CD4-positive, alpha-beta T cell treated with Interleukin-15 for 1 hour (primary cell): ENCODE measurements around the gene MCTP1.

Experiments
- DNase-seq: peaks from one replicate; pipeline ENCODE4 v3.0.0-alpha.2; 2020

MCTP1 gene

DNA sequence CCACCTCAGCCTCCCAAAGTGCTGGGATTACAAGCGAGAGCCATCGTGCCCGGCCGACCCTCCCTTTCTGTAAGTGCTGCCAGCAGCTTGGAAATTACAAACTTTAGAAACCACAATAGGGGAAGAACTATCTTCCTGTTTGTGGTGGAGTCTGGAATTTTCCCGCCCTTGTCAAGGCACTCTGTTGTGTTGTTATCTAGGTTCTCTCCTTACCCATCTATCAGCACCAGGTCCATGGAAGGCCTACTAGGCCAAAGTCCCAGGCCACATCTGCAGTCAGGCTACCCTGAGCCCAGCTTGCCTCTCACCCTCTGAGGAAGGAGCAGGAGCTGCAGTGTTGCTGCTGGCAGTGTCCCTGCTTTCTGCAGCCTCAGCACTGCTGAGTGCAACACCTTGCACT is 214.9 kb downstream of the MCTP1 start:
- DNase-seq, result no peak

DNA sequence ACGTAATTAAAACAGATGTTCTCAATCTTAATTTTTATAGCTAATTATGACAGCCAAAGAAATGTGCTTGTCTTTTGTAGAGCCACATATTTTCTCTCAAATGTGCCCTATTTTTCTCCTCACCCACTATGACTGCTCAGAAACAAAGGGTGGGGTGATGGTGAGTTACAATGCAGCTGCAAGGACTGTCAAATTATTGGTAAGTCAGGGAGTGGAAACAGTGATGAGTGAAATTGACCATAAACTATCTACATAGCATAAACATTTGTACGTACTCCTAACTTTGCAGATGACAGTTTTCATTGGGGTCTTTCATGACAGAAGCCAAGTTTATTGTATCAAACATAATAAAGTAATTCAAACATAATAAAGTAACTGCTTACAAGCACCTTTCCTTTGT is 215.9 kb downstream of the MCTP1 start:
- DNase-seq, result no peak

DNA sequence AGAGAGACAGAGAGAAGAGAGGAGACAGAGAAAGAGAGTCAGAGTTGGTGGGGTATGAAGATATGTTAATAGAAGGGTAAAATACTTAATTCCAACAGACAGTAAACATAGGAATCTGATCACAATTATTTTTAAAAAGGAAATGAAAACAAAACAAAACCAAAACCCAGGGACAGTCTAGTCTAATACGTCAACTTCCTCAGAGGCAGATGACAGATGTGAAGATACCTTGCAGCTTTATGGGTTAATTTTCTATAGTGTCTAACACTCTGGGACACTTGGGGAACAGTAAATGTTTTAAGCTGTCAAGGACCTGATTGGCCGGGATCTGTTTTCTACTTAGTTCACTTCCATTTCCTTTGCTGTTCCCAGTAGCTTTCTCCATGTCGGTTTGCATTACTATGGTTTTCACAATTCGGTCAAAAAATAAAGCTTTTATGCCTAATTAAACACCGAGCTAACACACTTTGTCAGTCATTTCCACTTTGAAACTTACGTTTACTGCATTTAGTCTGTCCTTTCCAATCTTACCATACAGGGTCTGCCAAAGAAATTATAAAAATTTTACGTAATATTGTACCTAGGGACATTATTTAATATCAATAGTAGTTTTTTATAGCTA is 216.5 kb downstream of the MCTP1 start:
- DNase-seq, result no peak

DNA sequence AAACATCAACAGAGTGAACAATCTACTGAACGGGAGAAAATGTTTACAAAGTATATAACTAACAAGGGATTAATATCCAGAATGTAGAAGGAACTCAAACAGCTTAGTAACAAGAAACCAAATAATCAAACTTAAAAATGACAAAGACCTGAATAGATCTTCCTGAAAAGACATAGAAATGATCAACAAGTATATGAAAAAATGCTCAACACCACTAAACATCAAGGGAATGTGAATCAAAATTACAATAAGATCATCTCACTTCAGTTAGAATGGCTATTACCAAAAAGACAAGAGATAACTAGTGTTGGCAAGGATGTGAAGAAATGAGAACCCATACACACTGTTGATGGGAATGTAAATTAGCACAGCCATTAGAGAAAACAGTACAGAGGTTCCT is 218.8 kb downstream of the MCTP1 start:
- no peak for DNase-seq

DNA sequence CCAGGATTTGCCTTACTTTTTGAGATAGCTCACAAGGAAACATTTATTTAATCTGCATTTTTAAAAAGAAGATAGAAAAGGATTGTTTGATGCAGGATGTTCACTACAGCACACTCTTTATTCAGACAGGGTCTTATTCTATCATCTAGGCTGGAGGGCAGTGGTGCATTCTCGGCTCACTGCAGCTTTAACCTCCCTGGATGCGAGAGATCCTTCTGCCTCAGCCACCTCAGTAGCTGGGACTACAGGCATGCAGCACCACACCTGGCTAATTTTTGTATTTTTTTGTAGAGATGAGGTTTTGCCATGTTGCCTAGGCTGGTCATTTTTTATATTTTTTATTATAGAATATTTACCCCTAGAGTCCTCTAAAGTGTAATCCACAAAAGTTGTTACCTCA is 221.4 kb downstream of the MCTP1 start:
- DNase-seq, result no peak

DNA sequence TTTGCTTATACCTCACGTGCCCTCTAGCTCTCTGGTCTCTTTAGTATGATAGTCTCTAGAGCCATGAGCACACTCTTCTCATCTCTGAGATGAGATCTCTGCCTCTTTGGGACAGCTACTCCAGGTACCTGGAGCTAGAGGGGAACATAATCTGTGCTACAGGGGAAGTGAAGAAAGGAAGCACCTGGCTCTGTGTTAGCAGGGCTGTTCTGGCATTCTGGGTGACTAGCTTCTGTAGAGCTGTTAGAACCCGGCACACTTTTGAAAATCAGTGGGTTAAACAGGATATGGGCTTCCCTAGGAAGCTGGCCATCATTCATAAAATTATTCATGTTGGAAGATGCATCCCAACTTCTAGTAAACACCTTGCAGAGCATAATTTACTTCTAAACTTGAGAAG is 224.8 kb downstream of the MCTP1 start:
- no peak for DNase-seq

DNA sequence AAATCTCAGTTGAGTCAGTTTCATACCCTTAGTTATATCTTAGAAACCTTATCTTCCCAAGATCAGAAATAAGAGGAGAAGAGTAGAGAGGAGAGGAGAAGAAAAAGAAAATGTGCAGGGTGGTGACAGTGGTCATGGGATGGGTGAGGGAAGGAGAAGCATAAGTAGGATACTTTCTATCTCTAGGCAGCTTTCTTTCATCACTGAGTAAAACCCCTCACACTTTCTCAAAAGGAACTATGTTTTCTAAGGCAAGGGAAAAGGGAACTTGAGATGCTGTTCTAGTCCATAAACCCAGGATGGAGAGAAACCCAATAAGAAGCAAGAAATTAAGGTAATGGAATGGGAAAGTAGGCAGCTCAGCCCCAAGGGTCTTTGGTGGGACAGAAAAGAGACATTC is 225.3 kb downstream of the MCTP1 start:
- no peak for DNase-seq

DNA sequence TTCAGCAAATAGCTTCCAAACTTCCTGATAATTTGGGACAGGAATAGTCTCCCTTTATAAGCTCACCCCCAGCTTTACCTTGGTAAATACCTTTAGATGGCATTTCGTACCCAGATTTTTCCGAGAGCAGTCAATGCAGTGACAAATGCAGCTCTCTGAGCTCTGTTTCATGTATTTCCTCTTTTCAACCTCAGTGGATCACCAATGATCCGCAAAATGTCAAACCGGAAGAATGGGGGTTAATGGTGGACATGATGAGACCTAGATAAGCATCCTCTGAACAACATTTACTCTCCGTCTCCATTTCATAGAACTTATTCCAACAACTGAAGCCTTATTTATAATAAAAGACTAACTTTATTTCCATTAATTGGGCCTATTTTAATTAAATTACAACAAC is 227.3 kb downstream of the MCTP1 start:
- no peak for DNase-seq

DNA sequence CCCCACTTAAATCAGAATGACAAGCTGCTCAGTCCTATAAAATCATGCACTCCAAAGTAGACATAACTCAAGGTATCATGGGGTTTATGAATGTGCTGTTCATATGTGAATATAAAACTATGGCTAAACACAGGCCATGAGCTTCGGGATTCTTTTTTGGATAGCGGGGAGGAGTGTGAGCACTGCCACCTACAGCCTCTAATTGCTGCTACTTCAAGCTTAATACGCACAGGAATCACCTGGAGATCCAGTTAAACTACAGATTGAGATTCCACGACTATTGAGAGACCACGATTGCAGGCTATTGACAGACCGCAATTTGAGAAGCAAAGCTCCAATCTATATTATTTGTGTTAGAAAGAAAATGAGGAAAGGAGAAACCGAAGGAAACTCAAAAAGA is 231.6 kb downstream of the MCTP1 start:
- no peak for DNase-seq

DNA sequence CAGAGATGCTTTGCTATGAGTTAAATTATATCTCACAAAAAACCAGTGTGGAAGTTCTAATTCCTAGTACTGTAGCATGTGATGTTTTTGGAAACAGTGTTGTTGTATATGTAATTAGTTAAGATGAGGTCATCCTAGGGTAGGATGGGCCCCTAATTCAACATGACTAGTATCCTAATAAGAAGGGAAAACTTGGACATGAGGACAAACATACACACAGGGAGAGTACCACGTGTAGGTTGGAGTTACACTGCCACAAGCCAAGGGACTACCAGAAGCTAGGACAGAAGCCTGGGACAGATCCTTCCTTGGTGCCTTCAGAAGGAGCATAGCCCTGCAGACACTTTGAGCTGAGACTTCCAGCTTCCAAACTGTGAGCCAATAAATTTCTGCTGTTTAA is 234.2 kb downstream of the MCTP1 start:
- no peak for DNase-seq

DNA sequence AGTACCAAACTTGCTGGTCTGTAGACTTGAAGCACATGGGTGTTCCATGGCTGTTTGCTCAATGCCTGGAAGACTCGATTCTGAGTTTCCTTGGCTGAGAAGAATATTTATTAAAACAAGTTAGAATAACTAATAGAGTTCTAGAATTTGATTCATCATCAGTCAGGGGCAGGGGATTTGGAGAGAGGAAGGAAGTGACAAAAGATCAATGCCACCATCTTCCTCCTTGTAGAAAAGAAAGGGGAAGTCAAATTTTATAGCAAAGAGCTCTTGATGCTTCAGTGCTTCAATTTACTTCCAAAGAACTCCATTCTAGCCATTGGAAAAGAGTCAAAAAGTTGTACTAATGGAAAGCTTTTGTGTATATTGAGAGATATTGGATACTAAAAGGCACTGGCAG is 236.3 kb downstream of the MCTP1 start:
- DNase-seq, result no peak

DNA sequence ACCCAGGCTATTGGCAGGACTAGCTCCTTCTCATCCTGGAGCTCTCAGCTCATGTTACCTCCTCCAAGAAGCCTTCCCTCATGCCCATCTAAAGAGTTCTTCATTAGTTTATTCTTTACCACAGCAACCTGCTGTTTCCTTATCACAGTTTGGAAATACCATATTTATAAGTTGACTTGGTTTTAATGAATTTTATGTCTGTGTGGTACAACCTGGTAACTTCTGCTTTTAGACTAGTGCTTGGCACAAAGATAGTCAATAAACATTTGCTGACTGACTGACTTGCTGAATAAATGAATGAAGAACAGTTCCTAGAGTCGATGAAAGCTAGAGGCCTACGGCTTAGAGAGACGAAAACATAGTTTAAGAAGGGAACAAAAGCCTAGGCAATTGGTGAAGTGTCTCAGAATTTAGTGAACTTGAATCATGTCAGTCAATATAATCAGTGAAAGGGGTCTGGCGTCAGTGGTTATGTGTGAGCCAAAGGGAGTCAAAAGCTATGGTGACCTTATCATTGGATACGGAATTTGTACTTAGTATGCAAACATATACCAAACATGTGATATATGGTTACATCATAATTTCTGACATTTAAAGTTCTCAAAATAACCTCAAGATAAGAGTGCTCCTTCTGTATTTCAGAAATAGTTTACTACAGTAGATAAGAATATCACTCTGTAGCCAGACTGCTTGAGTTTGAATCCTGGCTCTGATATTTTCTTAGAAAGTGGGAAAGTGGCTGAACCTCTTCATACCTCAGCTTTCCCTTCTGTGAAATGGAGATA is 239.5 kb downstream of the MCTP1 start:
- DNase-seq, result no peak

DNA sequence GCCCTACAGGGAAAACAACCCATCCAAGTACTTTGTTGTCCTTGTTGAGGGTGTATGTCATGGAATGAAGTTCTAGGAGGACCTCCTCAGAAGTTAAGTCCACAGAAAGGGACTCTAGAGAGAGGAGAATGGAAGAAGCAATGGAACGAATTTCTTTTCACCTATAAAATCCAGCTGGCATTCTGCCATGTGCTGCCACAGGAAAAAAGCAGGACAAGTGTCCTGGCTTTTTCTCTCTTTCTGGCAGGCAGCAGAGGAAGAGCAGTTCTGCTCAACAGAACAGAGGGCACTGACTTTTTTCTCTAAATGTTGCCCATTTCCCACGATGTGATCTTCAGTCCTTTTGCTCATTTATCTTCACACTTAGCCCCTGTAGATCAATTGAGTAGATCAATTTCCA is 240.8 kb downstream of the MCTP1 start:
- no peak for DNase-seq

DNA sequence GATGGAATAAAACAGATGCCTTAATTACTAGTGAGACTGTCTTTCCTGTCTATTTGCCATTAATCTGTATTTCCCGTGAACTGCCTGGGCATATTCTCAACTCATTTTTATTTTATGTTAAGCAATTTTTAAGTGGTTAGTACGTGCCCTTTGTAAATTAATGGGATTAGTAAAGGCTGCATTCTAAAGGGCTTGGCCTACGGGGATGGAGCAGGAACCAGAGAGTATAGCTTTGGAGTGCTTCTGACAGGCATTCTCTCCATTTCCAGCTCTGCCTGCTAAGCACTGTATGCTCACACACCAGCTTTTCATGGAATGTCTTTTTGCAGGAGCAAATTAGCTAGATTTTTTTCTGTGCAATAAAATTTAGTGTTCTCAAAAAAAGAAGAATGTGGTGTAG is 241.2 kb downstream of the MCTP1 start:
- no peak for DNase-seq

DNA sequence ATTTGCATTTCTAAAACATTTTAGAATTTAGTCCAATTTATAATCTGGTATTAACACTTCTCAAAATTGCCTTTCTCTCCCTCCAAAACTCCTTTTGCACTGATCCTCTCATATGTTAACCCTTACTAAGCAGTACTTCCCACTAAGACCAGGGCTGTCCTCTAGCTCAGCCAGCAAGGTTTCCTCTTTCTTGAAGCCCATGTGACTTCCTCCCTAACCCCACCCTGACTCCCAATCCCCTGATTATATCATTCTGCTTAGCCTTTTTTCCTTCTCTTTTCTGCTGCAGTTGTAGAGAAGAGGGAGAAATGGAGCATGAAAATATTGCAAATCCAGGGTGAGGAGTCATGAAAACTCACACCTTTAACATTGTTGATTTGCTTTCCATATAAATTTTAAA is 241.7 kb downstream of the MCTP1 start:
- DNase-seq, result no peak

DNA sequence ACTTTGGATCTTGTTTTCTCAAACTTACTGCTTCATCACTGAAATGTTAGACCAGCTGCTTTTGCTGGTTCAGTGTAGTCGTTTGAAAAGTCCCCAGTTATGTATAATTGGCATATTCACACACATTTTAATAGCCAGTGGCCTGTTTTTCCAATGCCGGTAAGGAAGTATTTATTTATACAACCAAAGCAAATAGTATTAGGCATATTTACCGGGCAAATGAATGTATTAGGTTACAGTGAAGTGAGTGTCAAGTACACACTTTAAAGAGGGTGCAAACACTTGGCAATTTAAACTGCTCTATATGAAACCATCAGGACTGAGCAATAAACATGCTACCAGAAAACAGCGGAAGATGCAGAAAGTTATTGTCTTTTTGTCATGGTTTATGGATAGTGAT is 242.9 kb downstream of the MCTP1 start:
- DNase-seq, result no peak

DNA sequence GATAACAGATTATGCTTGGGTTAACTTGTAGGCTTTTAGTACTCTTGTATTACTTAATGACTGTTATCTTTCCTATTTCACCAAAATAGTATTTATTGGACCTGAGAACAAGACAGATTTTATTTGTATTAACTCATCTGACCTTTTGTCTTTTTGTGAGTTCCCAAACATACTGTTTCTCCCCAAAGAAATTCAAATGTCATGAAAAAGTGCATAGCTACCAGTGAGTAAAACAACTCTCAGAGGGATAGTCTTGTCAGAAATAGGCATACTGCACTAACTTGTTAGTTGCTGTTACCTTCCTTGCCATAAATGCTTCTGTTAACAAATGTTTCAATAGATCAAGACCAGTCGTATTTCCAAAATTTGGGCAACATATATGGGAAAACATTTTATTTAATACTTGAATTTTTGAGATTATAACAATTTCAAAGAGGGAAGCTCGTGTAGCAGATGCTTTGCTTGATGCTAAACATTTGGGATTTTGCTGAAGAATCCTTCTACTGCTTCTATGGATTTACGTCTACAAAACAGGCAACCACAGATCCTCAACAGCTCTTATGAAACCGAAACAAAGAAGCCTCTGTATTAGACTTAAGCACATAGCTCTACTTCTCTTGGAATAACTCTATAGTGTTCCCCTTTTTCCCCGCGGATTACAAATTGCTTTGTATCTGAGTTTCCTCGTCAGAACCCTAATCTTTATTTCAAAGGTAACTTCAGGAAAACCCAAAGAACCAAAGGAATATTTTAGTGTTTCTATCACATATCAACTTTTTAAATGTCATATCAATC is 248.8 kb downstream of the MCTP1 start:
- no peak for DNase-seq

DNA sequence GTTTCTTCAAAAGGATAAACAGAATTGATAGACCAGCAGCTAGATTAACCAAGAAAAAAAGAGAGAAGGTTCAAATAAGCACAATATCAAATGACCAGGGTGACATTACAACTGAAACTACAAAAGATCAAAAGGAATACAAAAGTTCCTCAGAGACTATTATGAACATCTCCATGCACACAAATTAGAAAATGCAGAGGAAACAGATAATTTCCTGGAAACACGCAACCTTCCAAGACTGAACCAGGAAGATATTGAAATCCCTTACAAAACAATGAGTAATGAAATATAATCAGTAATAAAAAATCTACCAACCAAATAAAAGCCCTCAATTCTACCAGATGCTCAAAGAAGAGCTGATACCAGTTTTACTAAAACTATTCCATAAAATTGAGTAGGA is 252.1 kb downstream of the MCTP1 start:
- no peak for DNase-seq

DNA sequence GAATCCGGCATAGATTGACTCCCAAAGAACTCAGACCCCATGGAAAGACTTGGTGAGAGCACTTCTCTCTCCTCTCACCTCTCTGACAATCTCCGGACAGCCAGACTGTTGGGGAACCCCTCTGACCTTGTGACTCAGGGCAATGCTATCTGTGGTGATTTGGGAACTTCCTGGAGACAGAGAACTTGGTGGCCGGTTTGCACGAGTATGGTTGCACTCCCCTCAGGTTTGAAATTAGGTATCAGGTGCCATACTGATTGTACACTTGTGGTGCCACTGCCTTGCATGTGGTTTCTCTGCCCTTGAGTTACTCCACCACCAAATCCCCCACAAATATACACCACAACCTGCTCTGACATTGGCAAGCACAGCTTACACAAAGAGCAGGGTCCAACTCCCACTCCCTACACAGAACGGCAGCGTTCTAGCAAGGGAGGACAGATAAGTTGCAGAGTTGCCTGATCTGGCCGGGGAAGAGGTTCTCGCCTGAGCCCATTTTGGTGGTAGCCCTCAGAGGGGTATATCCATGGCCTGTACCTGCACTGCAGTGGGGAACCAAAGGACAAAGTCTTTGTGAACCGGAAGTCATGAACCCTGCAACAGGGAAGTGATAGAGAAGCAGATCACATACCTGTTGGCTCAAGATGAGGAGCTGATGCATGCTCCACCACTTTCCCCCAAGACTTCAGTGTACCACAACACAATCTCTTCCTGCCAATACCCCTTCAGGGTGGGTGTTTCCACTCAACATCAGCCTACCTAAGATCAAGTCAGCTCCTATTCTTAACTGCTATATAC is 255.1 kb downstream of the MCTP1 start:
- no peak for DNase-seq

DNA sequence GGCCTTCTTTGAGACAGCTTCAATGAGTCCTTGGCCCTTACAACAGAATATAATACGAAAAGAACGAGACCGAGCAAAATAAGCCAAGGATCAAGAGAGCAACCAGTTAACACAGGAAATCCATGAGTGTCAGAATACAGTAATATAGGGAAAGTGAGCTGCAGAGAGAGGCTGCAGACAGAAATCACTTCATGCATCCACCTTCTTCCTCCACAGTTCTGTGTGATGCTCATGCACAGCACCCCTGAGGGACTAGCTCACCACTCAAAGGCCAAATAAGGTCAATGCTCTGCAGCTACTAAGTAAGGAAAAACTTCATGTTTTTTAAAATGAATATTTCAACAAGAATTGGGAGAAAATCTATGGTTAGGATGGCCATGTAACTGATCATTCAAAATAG is 257.1 kb downstream of the MCTP1 start:
- DNase-seq, result no peak

DNA sequence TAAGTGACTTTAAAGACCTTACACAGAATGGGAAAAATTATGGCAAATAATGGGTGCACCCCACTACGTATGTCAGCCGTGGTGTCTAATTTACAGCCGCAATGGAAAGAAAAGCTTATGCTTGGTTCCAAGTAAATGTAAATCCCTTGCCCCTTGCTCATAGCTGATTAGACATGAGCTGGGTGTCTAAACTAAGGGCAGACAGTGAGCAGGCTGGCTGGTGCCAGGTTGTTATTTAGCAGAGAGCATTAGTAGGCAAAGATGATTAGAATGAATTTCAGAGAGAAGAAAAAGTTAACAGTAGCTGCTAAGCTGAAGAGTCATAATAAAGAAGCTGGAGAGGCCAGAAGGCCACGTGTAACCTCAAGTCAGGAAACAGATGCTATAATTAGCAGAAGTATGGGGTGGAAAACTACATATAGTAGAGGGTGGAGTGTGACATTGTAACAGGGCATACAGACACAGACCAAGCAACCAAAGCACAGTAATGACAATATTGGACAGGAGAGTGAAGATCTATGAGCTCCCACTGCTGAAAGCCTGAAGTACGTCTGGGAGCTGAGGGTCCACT is 257.7 kb downstream of the MCTP1 start:
- no peak for DNase-seq

DNA sequence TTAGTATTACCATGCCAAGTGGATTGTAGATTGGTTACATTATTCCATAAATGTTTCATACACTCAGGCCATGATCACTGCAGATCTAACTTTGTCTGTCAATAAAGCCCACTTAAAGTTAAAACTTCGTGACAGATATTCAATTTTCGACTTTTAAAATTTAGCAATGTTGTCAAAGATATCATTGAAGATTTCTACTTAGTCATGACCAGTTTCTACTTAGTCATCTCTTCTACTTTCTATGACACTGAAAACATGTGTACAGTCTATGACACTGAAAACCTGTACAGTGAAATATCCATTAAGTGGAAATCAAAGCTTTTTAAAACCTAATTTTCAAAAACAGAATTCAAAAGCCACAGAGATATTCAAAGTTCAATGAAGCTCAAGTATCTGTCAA is 258.2 kb downstream of the MCTP1 start:
- DNase-seq, result no peak
